Measurements from ENCODE around the gene WDFY2. TPM values are rescaled to one million over a fixed set of nuclear protein-coding genes. Genes with fewer than 3 reads are reported as not detected.

WDFY2 gene
- total and polyA plus RNA-seq, 2 donors = 3.4 to 7.4 TPM

DNA sequence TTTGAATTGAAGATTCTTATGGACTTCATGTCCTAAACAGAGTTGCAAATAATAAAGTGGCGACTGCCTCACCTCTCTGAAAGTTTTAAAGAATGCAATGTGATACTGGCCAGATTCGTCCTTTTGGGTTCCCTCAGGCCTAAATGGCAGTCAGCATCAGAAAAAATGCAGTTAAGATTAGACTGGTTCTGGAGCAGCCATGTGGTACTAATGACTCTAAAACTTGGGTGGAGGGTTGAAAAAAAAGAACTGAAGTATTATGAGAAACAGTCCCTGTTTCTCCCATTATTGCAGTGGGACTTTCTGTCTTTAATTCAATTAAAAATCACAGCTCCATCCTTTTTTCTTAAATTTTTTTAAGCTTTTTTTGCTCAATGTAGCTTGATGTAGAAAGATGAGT, 37.3 kb downstream of the WDFY2 start:
- no peaks in the 10 kb centered on the region for H3K27me3 ChIP-seq (ENCODE audit: control insufficient read depth in 2 of 2, insufficient read depth in 1 of 2, low read length in 1 of 2)
- no peak overlapping the region for H3K27ac ChIP-seq (ENCODE audit: low read depth in 1 of 2, low read length in 1 of 2)
- no peaks in the 10 kb centered on the region for H3K9me3 ChIP-seq (ENCODE audit: control insufficient read depth in 2 of 2, insufficient read depth in 1 of 2, low read length in 1 of 2)
- H3K4me3 ChIP-seq (ENCODE audit: low read length in 2 of 2) = no peak overlapping the region
- no peak for DNase-seq (ENCODE audit: low read depth in 6 of 9, low spot score in 9 of 9)
- H3K4me1 ChIP-seq (ENCODE audit: control insufficient read depth in 2 of 2, insufficient read depth in 2 of 2, low read length in 2 of 2) = peaks cover 5 to 6% of the 10 kb centered on the region in 2 donors
- WGBS = 95% methylated on average over 2 of the region's 2 CpGs
- H3K36me3 ChIP-seq (ENCODE audit: control insufficient read depth in 2 of 2, insufficient read depth in 2 of 2, low read length in 1 of 2) = no peaks in the 10 kb centered on the region

DNA sequence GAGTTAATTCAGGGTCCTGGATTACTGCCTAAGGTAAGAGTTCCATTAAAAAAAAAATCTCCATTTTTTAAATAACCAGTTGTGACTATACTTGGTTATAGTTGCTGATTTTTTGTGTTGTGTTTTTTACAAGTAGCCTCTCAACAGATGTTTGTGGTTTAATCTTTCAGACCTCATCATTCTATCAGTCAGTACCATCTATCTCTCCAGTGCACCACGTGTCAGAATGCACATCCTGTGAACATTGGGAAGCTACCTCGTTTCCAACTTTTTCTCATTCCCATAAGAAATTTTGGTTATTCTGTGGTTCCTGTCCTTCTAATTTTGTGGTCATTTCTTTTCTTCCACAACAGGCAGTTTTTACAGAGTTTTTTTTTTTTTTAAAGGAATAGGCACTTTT, 39.2 kb downstream of the WDFY2 start:
- DNase-seq (ENCODE audit: low read depth in 6 of 9, low spot score in 9 of 9) = no peak
- no peak overlapping the region for H3K4me3 ChIP-seq (ENCODE audit: low read length in 2 of 2)
- H3K9me3 ChIP-seq (ENCODE audit: control insufficient read depth in 2 of 2, insufficient read depth in 1 of 2, low read length in 1 of 2) = peaks cover 0 to 3% of the 10 kb centered on the region in 2 donors
- no peak overlapping the region for H3K27ac ChIP-seq (ENCODE audit: low read depth in 1 of 2, low read length in 1 of 2)
- no peaks in the 10 kb centered on the region for H3K36me3 ChIP-seq (ENCODE audit: control insufficient read depth in 2 of 2, insufficient read depth in 2 of 2, low read length in 1 of 2)
- no peaks in the 10 kb centered on the region for H3K27me3 ChIP-seq (ENCODE audit: control insufficient read depth in 2 of 2, insufficient read depth in 1 of 2, low read length in 1 of 2)
- H3K4me1 ChIP-seq (ENCODE audit: control insufficient read depth in 2 of 2, insufficient read depth in 2 of 2, low read length in 2 of 2) = peaks cover 5 to 6% of the 10 kb centered on the region in 2 donors
- 6% methylated on average over 2 of the region's 2 CpGs for WGBS

DNA sequence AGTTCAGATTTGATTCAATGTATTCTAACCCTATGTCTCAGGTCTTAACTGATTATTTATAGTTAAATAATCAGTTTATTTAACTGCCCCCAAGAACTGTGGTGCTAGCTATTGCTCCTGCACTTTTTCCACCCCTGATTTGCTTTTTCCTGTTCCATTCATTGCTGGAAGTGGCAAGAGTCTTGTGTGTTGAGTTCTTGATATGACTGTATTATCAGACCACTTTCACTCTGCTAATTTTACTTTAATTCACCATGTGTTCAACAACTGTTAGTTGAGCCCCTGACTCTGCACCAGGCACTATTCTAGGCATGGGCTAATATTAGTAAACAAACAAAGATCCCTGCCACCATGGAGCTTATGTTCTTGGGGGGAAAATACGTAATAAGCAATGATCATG, 39.9 kb downstream of the WDFY2 start:
- Histone ChIP-seq H3K4me3 (ENCODE audit: low read length in 2 of 2) (no peak overlapping the region), H3K9me3 (ENCODE audit: control insufficient read depth in 2 of 2, insufficient read depth in 1 of 2, low read length in 1 of 2) (peaks cover 0 to 3% of the 10 kb centered on the region in 2 donors), H3K36me3 (ENCODE audit: control insufficient read depth in 2 of 2, insufficient read depth in 2 of 2, low read length in 1 of 2) (no peaks in the 10 kb centered on the region), H3K27ac (ENCODE audit: low read depth in 1 of 2, low read length in 1 of 2) (no peak overlapping the region), H3K4me1 (ENCODE audit: control insufficient read depth in 2 of 2, insufficient read depth in 2 of 2, low read length in 2 of 2) (peaks cover 5 to 6% of the 10 kb centered on the region in 2 donors), H3K27me3 (ENCODE audit: control insufficient read depth in 2 of 2, insufficient read depth in 1 of 2, low read length in 1 of 2) (no peaks in the 10 kb centered on the region)
- DNase-seq (ENCODE audit: low read depth in 6 of 9, low spot score in 9 of 9) = no peak
- 98% methylated on average over 1 of the region's 1 CpG for WGBS

DNA sequence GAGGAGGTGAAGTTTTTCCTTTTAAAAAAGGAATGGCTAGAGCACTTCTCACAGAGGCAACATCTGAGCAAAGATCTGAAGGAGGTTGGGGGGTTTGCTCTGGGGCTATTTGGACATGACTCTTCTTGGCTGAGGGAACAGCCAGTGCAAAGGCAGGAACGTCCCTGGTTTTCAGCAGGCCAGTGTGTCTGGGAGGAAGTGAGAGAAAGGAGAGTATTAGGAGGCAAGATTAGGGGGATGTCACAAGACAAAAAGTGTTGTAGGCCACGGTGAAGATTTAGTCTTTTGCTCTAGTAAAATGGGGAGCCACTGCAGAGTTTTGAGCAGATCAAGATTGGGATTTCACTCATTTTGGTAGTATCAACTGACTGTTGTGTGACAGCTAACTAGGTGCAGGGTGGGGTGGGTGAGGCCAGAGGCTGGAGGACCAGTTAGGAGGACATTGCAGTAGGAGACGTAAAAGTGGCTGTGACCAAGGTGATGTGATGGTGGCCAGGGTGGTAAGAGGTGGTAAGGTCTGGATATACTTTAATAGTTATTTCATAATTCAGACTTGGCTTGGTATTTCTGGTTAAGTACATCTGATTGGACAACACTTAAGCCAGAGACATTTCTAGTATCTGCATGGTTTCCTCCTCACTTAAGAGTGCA, 40.6 kb downstream of the WDFY2 start:
- Histone ChIP-seq H3K36me3 (ENCODE audit: control insufficient read depth in 2 of 2, insufficient read depth in 2 of 2, low read length in 1 of 2) (no peaks in the 10 kb centered on the region), H3K9me3 (ENCODE audit: control insufficient read depth in 2 of 2, insufficient read depth in 1 of 2, low read length in 1 of 2) (peaks cover 0 to 3% of the 10 kb centered on the region in 2 donors), H3K27me3 (ENCODE audit: control insufficient read depth in 2 of 2, insufficient read depth in 1 of 2, low read length in 1 of 2) (no peaks in the 10 kb centered on the region), H3K4me3 (ENCODE audit: low read length in 2 of 2) (no peak overlapping the region), H3K27ac (ENCODE audit: low read depth in 1 of 2, low read length in 1 of 2) (no peak overlapping the region), H3K4me1 (ENCODE audit: control insufficient read depth in 2 of 2, insufficient read depth in 2 of 2, low read length in 2 of 2) (peaks cover 5 to 6% of the 10 kb centered on the region in 2 donors)
- 71% methylated on average over 3 of the region's 3 CpGs for WGBS
- DNase-seq (ENCODE audit: low read depth in 6 of 9, low spot score in 9 of 9) = no peak

DNA sequence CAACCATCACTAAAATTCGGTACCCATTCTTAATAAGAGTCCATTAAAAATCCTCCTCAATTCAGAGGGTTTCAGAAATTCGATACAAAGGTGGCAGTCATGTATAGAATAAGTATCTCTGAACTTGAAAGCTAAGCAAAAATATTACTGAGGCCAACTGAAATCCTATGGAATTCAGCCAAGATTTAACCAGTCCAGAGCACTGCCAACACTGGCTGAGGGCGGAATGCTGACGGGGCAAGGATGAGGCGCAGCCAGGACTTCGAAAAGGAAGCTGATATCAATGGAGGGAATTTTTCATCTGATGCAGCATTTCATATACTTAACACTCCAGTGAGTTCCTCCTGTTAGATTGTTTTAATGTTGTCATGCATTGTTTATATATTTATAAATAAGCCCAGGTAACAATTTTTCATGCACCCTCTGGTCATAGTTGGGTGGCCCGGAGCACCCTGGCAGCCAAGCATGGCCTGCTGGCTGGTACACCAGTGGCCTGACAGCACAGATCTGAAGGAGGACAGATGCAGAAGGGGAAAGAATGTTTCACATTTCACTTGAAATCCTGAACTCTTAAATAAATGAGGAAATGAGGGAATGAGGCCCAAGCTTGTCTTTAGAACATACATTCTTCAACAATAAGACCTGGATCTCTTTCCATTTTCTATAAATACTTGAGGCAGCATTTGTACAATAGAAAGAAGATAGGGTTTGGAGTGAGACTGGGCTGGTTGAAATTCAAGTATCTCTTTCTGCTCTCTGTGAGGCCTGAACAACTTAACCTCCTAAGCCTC, 41.5 kb downstream of the WDFY2 start:
- Histone ChIP-seq H3K9me3 (ENCODE audit: control insufficient read depth in 2 of 2, insufficient read depth in 1 of 2, low read length in 1 of 2) (peaks cover 0 to 3% of the 10 kb centered on the region in 2 donors), H3K36me3 (ENCODE audit: control insufficient read depth in 2 of 2, insufficient read depth in 2 of 2, low read length in 1 of 2) (no peaks in the 10 kb centered on the region), H3K27ac (ENCODE audit: low read depth in 1 of 2, low read length in 1 of 2) (no peak overlapping the region), H3K4me1 (ENCODE audit: control insufficient read depth in 2 of 2, insufficient read depth in 2 of 2, low read length in 2 of 2) (peaks cover 5 to 6% of the 10 kb centered on the region in 2 donors), H3K4me3 (ENCODE audit: low read length in 2 of 2) (no peak overlapping the region), H3K27me3 (ENCODE audit: control insufficient read depth in 2 of 2, insufficient read depth in 1 of 2, low read length in 1 of 2) (no peaks in the 10 kb centered on the region)
- WGBS = 93% methylated on average over 7 of the region's 7 CpGs
- DNase-seq (ENCODE audit: low read depth in 6 of 9, low spot score in 9 of 9) = no peak

DNA sequence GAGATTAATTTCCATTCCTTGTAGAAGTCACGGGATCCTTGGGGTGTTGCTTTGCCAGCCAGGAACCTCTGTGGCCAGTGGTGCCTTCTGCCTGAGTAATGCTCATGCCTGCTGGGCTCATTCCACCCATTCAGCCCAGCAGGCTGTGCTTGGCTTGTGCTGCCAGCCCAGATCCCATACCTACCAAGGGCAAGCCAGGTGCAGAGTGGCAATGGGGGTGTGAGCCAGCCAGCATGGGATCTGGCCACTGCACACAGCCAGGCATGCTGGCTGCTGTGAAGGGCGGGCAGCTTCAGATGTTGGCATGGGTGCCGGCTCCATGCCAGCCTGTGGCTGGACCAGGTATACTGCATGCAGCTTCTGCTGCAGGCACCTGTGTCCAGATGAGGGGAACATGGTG, 42.5 kb downstream of the WDFY2 start:
- no peak for DNase-seq (ENCODE audit: low read depth in 6 of 9, low spot score in 9 of 9)
- H3K36me3 ChIP-seq (ENCODE audit: control insufficient read depth in 2 of 2, insufficient read depth in 2 of 2, low read length in 1 of 2) = no peaks in the 10 kb centered on the region
- WGBS = 96% methylated on average over 3 of the region's 3 CpGs
- H3K27ac ChIP-seq (ENCODE audit: low read depth in 1 of 2, low read length in 1 of 2) = no peak overlapping the region
- H3K4me3 ChIP-seq (ENCODE audit: low read length in 2 of 2) = no peak overlapping the region
- H3K27me3 ChIP-seq (ENCODE audit: control insufficient read depth in 2 of 2, insufficient read depth in 1 of 2, low read length in 1 of 2) = no peaks in the 10 kb centered on the region
- peaks cover 0 to 3% of the 10 kb centered on the region in 2 donors for H3K9me3 ChIP-seq (ENCODE audit: control insufficient read depth in 2 of 2, insufficient read depth in 1 of 2, low read length in 1 of 2)
- peaks cover 5 to 6% of the 10 kb centered on the region in 2 donors for H3K4me1 ChIP-seq (ENCODE audit: control insufficient read depth in 2 of 2, insufficient read depth in 2 of 2, low read length in 2 of 2)

DNA sequence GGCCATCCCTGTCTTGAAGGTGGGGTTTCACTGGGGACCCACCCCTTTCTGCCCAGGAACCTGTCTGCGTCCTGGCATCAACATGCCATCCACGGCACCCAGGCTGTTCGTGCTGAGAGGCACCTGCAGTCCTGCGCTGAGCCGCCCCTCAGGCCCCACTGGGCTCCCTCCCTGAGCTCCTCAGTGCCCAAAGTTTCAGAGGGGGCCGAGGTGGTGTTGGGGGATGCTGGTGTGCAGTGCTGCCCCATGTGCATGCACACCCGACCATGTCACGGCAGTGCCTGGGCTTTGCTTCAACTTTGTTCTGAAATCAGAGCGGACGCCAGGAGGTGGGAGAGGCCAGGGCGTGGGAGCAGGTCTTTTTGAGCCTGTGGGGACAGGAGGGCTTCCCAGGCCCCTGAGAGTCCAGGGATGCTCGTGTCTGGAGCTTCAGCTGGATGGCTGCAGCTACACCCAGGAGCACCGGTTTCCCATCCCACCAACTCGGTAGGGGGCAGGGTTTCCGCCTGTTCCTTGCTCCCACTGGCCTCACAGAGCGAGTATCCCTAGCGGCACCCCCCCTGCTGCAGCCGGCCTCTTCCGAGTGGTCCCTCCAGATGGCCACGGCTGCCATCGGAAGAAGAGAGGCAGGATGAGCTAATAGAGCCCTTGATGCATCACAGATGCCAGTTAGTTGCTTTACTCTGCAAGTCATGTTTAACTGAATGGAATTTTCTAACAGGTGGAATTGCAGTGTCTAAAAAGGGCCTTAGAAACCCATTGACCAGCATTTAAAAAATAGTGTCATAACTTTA, 44.0 kb downstream of the WDFY2 start:
- Histone ChIP-seq H3K36me3 (ENCODE audit: control insufficient read depth in 2 of 2, insufficient read depth in 2 of 2, low read length in 1 of 2) (no peaks in the 10 kb centered on the region), H3K27me3 (ENCODE audit: control insufficient read depth in 2 of 2, insufficient read depth in 1 of 2, low read length in 1 of 2) (no peaks in the 10 kb centered on the region), H3K4me3 (ENCODE audit: low read length in 2 of 2) (no peak overlapping the region), H3K9me3 (ENCODE audit: control insufficient read depth in 2 of 2, insufficient read depth in 1 of 2, low read length in 1 of 2) (peaks cover 0 to 3% of the 10 kb centered on the region in 2 donors), H3K4me1 (ENCODE audit: control insufficient read depth in 2 of 2, insufficient read depth in 2 of 2, low read length in 2 of 2) (peaks cover 2 to 3% of the 10 kb centered on the region in 2 donors), H3K27ac (ENCODE audit: low read depth in 1 of 2, low read length in 1 of 2) (no peak overlapping the region)
- DNase-seq (ENCODE audit: low read depth in 6 of 9, low spot score in 9 of 9) = no peak
- 98% methylated on average over 21 of the region's 21 CpGs for WGBS

DNA sequence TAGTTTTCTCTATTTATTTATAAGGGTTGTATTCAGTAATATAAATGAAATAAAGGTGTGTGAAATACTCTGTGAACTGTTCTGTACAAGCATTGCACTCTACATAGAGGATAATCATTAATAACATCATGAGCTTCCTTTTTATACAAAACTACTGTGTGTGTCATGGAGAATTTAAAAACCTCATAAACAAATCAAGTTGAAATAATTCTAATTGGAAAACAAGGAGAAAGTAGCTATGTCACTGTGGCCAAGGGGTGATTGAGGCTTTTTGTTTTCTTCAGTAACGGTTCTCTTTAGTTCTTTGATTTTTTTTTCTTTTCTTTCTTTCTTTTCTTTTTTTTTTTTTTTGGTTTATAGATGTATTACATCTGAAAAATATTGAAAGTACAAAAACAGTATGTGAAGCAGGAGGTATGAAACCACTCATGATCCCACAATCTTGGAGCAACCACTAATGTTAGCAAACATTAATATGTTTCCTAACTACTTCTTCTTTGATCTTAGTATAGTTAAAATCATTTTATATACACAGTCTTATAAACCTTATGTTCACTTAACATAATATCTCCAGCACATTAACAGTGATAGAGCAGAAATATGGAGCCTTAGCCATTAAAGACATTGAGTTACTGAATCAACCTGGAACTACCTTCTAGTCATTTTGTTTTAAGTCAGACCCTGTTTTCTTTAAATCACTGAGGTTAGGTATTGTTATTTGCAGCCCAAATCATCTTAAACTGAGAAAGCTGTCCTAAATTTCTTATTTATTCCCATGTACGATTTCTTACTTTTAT, 45.4 kb downstream of the WDFY2 start:
- no peak overlapping the region for H3K4me3 ChIP-seq (ENCODE audit: low read length in 2 of 2)
- WGBS = 59% methylated on average over 2 of the region's 2 CpGs

More for the DNA sequence above, 45.4 kb downstream of the WDFY2 start:
- DNase-seq (ENCODE audit: low read depth in 6 of 9, low spot score in 9 of 9) = no peak
- Histone ChIP-seq H3K36me3 (ENCODE audit: control insufficient read depth in 2 of 2, insufficient read depth in 2 of 2, low read length in 1 of 2) (no peaks in the 10 kb centered on the region), H3K27ac (ENCODE audit: low read depth in 1 of 2, low read length in 1 of 2) (no peak overlapping the region), H3K4me1 (ENCODE audit: control insufficient read depth in 2 of 2, insufficient read depth in 2 of 2, low read length in 2 of 2) (peaks cover 0 to 2% of the 10 kb centered on the region in 2 donors), H3K9me3 (ENCODE audit: control insufficient read depth in 2 of 2, insufficient read depth in 1 of 2, low read length in 1 of 2) (peaks cover 0 to 3% of the 10 kb centered on the region in 2 donors), H3K27me3 (ENCODE audit: control insufficient read depth in 2 of 2, insufficient read depth in 1 of 2, low read length in 1 of 2) (no peaks in the 10 kb centered on the region)

All from thymus (tissue), 11 donors.